ENCODE results near the gene TOP3B.

GRCh38 chr22:21981874-21982273 lies 713 bp downstream of the TOP3B start:
- TF ChIP-seq CTCF (IDR thresholded peaks at IDR 0.05) (no peak), EP300 (IDR thresholded peaks at IDR 0.05) (no peak), POLR2AphosphoS5 (IDR thresholded peaks at IDR 0.05) (no peak)
